HFFc6 (cell line): Measurements from ENCODE around the gene SYPL1. TPM values are rescaled to one million over a fixed set of nuclear protein-coding genes. Genes with fewer than 3 reads are reported as not detected.

Experiments used
- DNase-seq: peaks from one replicate; pipeline ENCODE4 v3.0.0-alpha.2; 2018
- H3K27ac Mint-ChIP-seq: 2 replicates; pipeline ENCODE4 v1.8.0; 2020; ENCODE audit warnings: mild to moderate bottlenecking, mixed read lengths
- H3K27me3 Mint-ChIP-seq: 2 replicates; pipeline ENCODE4 v1.8.0; 2021; ENCODE audit warnings: mild to moderate bottlenecking, moderate library complexity, mixed read lengths; ENCODE audit not compliant: insufficient read depth
- H3K36me3 Mint-ChIP-seq: 2 replicates; pipeline ENCODE4 v1.8.0; 2021; ENCODE audit warnings: low read depth, mixed read lengths
- H3K4me1 Mint-ChIP-seq: 2 replicates; pipeline ENCODE4 v1.8.0; 2020; ENCODE audit warnings: low read depth, mixed read lengths
- H3K4me3 Mint-ChIP-seq: 2 replicates; pipeline ENCODE4 v1.8.0; 2020; ENCODE audit warnings: mild to moderate bottlenecking, moderate library complexity, mixed read lengths
- H3K9me3 Mint-ChIP-seq: 2 replicates; pipeline ENCODE4 v1.8.0; 2020; ENCODE audit warnings: mild to moderate bottlenecking, mixed read lengths
- total RNA-seq, 6 experiments: library from RNA; stranded (reverse); fragmentation: NEBNext Ultra II Directional; extraction: Animal tissue kit (Norgen Biotek cat#: 25700); gene quantifications; 2 replicates in 1 of 6; 3 replicates in 5 of 6; pipeline ENCODE4 v1.2.3, GENCODE V29; 2021
- TF ChIP-seq, protein P1 (sequence below): fragments of 200-600 bp; sonication (generic); IDR thresholded peaks from 2 replicates; pipeline ENCODE4 v1.5.0; 2021; ENCODE audit warnings: antibody characterized with exemption, mild to moderate bottlenecking

Gene SYPL1
- total RNA-seq, 6 experiments from 2014 or later: 66.5 to 84.0 (median 74.6) TPM

- peak; percentile 36 for DNase-seq
- peaks cover 10% of the 10 kb centered on the region; the same call in 1 of the 2 replicates for H3K36me3 Mint-ChIP-seq
- H3K27ac Mint-ChIP-seq: peak overlapping the region; percentile 94
- peaks cover 33% of the 10 kb centered on the region for H3K4me1 Mint-ChIP-seq
- TF ChIP-seq, protein P1, sequence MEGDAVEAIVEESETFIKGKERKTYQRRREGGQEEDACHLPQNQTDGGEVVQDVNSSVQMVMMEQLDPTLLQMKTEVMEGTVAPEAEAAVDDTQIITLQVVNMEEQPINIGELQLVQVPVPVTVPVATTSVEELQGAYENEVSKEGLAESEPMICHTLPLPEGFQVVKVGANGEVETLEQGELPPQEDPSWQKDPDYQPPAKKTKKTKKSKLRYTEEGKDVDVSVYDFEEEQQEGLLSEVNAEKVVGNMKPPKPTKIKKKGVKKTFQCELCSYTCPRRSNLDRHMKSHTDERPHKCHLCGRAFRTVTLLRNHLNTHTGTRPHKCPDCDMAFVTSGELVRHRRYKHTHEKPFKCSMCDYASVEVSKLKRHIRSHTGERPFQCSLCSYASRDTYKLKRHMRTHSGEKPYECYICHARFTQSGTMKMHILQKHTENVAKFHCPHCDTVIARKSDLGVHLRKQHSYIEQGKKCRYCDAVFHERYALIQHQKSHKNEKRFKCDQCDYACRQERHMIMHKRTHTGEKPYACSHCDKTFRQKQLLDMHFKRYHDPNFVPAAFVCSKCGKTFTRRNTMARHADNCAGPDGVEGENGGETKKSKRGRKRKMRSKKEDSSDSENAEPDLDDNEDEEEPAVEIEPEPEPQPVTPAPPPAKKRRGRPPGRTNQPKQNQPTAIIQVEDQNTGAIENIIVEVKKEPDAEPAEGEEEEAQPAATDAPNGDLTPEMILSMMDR: no peak
- H3K4me3 Mint-ChIP-seq: peak overlapping the region; percentile 91
- H3K9me3 Mint-ChIP-seq: no peaks in the 10 kb centered on the region
- H3K27me3 Mint-ChIP-seq: no peaks in the 10 kb centered on the region; the same call in 1 of the 2 replicates
Observed at GRCh38 chr7:106111655-106112117, 426 bp downstream of the SYPL1 start.

DNA sequence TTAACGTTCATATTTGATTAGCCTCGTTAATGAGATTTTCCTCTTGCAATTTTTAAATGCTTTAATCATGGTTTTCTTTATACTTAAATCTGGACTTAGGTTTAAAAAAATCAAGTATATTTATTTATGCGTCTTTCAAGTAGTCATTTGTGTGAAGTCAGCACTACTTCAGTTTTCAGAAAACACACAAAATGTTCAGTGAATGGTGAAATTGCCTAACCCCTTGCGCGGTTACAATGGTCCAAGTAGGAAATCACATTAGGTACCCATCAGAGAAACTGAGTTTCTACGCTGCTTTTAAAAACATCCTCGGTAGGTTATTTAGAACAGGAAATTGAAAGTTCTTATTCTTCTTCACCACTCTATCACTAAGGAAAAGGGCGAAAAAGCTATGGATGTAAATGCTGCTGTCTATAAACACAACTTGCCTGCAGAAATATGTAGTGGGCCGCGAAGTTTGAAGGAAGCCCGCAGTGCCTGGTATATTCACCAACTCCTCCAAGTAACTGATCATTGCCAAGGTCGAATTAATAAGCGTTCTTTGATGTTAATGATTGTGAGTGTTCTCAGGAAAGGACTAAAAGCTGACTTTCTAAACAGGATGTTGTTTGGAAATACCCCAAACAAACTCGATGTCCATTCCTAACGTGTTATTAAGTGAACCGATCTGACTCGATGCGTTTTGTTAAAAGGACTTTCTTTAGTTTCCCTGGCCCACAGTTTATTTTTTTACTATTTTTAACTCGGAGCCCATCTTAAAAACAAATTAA, 1.0 kb downstream of the SYPL1 start:
- peaks cover 10% of the 10 kb centered on the region; the same call in 1 of the 2 replicates for H3K36me3 Mint-ChIP-seq
- H3K27me3 Mint-ChIP-seq: no peaks in the 10 kb centered on the region; the same call in 1 of the 2 replicates
- peak overlapping the region; percentile 94 for H3K27ac Mint-ChIP-seq
- peaks cover 33% of the 10 kb centered on the region for H3K4me1 Mint-ChIP-seq
- TF ChIP-seq, protein P1: no peak
- no peaks in the 10 kb centered on the region for H3K9me3 Mint-ChIP-seq
- DNase-seq: peak; percentile 9
- peak overlapping the region; percentile 91 for H3K4me3 Mint-ChIP-seq

DNA sequence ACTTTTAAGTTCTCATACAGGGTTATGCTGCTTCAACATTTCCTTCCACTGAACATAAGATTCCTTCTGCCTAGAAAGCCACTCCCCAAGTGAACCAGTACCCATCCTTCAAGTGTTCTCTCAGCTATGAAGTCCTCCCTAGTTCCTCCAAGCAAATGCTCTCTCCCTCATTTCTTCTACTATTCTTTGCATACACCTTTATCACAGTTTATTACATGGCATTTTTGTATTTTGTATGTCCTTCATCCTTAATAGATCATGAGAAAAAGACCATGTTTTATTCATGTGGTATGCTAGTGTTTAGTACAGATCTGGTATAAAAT, 1.9 kb downstream of the SYPL1 start:
- TF ChIP-seq, protein P1: no peak
- Mint-ChIP-seq H3K36me3 (peaks cover 10% of the 10 kb centered on the region; the same call in 1 of the 2 replicates), H3K27ac (peak overlapping the region; percentile 14), H3K4me1 (peaks cover 40% of the 10 kb centered on the region), H3K4me3 (peak overlapping the region; percentile 91), H3K27me3 (no peaks in the 10 kb centered on the region; the same call in 1 of the 2 replicates), H3K9me3 (no peaks in the 10 kb centered on the region)
- no peak for DNase-seq

- H3K27ac Mint-ChIP-seq: peak overlapping the region; percentile 14
- TF ChIP-seq, protein P1: no peak
- H3K9me3 Mint-ChIP-seq: no peaks in the 10 kb centered on the region
- H3K4me1 Mint-ChIP-seq: peaks cover 44% of the 10 kb centered on the region
- H3K36me3 Mint-ChIP-seq: peaks cover 10% of the 10 kb centered on the region; the same call in 1 of the 2 replicates
- H3K27me3 Mint-ChIP-seq: no peaks in the 10 kb centered on the region; the same call in 1 of the 2 replicates
- no peak for DNase-seq
- H3K4me3 Mint-ChIP-seq: peak overlapping the region; percentile 91
Observed at GRCh38 chr7:106109521-106110237, 2.4 kb downstream of the SYPL1 start.

- Mint-ChIP-seq H3K4me3 (no peak overlapping the region), H3K27me3 (no peaks in the 10 kb centered on the region; the same call in 1 of the 2 replicates)
Observed at GRCh38 chr7:106108991-106109390, 3.1 kb downstream of the SYPL1 start.

More at GRCh38 chr7:106108991-106109390, 3.1 kb downstream of the SYPL1 start:
- TF ChIP-seq, protein P1: no peak
- peaks cover 44% of the 10 kb centered on the region for H3K4me1 Mint-ChIP-seq
- no peak for DNase-seq
- peaks cover 10% of the 10 kb centered on the region; the same call in 1 of the 2 replicates for H3K36me3 Mint-ChIP-seq
- no peaks in the 10 kb centered on the region for H3K9me3 Mint-ChIP-seq
- no peak overlapping the region for H3K27ac Mint-ChIP-seq
